ENCODE results near the gene PABPC1L. TPM values are rescaled to one million over a fixed set of nuclear protein-coding genes. Genes with fewer than 3 reads are reported as not detected.

PABPC1L gene
- total and polyA plus RNA-seq, 2 of the 13 experiments (the other 11 are each of a cell fraction or from before 2014, with no cell fraction given), result 30.8 to 252 TPM

DNA sequence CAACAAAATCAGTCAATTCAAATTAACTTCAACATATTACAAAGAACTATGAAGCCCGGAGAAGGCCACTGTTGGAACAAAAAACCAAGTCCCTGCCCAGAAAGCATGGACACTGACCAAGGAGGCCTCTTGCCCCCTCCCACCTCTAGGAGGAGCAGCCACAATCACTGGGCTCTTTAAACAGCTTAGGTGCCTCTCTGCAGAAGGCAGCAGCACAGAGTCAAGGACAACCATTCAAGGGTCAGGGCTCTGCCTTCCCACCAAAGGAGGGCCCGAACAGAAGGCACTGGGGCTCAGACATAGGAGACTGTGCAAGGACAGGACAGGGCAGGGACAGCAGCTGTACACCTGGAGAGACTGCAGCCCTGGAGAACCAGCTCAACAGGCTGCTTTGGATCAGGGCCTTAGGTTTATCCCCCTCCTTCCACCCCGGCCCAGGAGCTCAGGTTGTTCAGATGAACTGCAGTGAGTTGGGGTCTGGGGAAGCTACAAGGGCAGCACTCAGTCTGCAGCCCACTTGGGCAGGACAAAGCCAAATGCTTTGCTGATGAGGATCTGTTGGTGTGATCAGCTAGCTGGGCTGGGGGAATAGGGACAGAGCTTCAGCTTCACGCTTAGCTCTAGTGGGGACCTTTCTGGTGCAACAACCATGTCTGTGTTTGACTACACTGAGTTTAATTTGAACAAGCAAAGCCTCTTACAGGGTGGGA is 32.6 kb downstream of the PABPC1L start (continued):
- no peak for TF ChIP-seq HOXA5 (CRISPR knock-in tag; IDR thresholded peaks at IDR 0.05)
- TF ChIP-seq TBP (CRISPR knock-in tag; IDR thresholded peaks at IDR 0.05), result no peak
- TF ChIP-seq NR2F1 (CRISPR knock-in tag; IDR thresholded peaks at IDR 0.05), result 0 out of 4 replicates have a peak, but pooled peaks of 1 of the 2 experiments have one; percentile 29
- TF ChIP-seq, protein P1, sequence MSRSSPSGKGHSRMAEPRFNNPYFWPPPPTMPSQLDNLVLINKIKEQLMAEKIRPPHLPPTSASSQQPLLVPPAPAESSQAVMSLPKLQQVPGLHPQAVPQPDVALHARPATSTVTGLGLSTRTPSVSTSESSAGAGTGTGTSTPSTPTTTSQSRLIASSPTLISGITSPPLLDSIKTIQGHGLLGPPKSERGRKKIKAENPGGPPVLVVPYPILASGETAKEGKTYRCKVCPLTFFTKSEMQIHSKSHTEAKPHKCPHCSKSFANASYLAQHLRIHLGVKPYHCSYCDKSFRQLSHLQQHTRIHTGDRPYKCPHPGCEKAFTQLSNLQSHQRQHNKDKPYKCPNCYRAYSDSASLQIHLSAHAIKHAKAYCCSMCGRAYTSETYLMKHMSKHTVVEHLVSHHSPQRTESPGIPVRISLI (CRISPR knock-in tag; IDR thresholded peaks at IDR 0.05; ENCODE audit: borderline replicate concordance), result no peak
- no peak for TF ChIP-seq ZFYVE20 (CRISPR knock-in tag; IDR thresholded peaks at IDR 0.05; ENCODE audit: borderline replicate concordance, low read depth)
- TF ChIP-seq SP140L (CRISPR knock-in tag; IDR thresholded peaks at IDR 0.05; ENCODE audit: borderline replicate concordance), result no peak
- no peak for TF ChIP-seq NCOR1 (IDR thresholded peaks at IDR 0.05; ENCODE audit: borderline replicate concordance, low read length)
- TF ChIP-seq, protein P2, sequence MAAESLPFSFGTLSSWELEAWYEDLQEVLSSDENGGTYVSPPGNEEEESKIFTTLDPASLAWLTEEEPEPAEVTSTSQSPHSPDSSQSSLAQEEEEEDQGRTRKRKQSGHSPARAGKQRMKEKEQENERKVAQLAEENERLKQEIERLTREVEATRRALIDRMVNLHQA (CRISPR knock-in tag; IDR thresholded peaks at IDR 0.05), result no peak
- no peak for TF ChIP-seq HNRNPL (IDR thresholded peaks at IDR 0.05; ENCODE audit: low read depth, low read length)
- TF ChIP-seq, protein P3, sequence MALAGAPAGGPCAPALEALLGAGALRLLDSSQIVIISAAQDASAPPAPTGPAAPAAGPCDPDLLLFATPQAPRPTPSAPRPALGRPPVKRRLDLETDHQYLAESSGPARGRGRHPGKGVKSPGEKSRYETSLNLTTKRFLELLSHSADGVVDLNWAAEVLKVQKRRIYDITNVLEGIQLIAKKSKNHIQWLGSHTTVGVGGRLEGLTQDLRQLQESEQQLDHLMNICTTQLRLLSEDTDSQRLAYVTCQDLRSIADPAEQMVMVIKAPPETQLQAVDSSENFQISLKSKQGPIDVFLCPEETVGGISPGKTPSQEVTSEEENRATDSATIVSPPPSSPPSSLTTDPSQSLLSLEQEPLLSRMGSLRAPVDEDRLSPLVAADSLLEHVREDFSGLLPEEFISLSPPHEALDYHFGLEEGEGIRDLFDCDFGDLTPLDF (CRISPR knock-in tag; IDR thresholded peaks at IDR 0.05), result no peak
- no peak for TF ChIP-seq HHEX (CRISPR knock-in tag; IDR thresholded peaks at IDR 0.05)
- no peak for TF ChIP-seq ZNF781 (CRISPR knock-in tag; IDR thresholded peaks at IDR 0.05; ENCODE audit: borderline replicate concordance, not compliant biosample characterization)
- no peak for TF ChIP-seq ZNF317 (CRISPR knock-in tag; IDR thresholded peaks at IDR 0.05)
- 0 out of 2 replicates have a peak, but pooled peaks have one; percentile 35 for TF ChIP-seq KAT8 (CRISPR knock-in tag; IDR thresholded peaks at IDR 0.05)
- no peak for TF ChIP-seq HOXA9 (CRISPR knock-in tag; IDR thresholded peaks at IDR 0.05; ENCODE audit: borderline replicate concordance)
- no peak for TF ChIP-seq EEA1 (CRISPR knock-in tag; IDR thresholded peaks at IDR 0.05; ENCODE audit: borderline replicate concordance)
- no peak for TF ChIP-seq ZNF879 (CRISPR knock-in tag; IDR thresholded peaks at IDR 0.05)
- TF ChIP-seq ZFX (CRISPR knock-in tag; IDR thresholded peaks at IDR 0.05; ENCODE audit: low read depth), result no peak
- no peak for TF ChIP-seq MXI1 (IDR thresholded peaks at IDR 0.05; ENCODE audit: borderline replicate concordance, low read depth, low read length)
- TF ChIP-seq ZNF891 (CRISPR knock-in tag; IDR thresholded peaks at IDR 0.05), result peak; percentile 76
- TF ChIP-seq CC2D1A (CRISPR knock-in tag; IDR thresholded peaks at IDR 0.05), result no peak
- TF ChIP-seq, protein P4, sequence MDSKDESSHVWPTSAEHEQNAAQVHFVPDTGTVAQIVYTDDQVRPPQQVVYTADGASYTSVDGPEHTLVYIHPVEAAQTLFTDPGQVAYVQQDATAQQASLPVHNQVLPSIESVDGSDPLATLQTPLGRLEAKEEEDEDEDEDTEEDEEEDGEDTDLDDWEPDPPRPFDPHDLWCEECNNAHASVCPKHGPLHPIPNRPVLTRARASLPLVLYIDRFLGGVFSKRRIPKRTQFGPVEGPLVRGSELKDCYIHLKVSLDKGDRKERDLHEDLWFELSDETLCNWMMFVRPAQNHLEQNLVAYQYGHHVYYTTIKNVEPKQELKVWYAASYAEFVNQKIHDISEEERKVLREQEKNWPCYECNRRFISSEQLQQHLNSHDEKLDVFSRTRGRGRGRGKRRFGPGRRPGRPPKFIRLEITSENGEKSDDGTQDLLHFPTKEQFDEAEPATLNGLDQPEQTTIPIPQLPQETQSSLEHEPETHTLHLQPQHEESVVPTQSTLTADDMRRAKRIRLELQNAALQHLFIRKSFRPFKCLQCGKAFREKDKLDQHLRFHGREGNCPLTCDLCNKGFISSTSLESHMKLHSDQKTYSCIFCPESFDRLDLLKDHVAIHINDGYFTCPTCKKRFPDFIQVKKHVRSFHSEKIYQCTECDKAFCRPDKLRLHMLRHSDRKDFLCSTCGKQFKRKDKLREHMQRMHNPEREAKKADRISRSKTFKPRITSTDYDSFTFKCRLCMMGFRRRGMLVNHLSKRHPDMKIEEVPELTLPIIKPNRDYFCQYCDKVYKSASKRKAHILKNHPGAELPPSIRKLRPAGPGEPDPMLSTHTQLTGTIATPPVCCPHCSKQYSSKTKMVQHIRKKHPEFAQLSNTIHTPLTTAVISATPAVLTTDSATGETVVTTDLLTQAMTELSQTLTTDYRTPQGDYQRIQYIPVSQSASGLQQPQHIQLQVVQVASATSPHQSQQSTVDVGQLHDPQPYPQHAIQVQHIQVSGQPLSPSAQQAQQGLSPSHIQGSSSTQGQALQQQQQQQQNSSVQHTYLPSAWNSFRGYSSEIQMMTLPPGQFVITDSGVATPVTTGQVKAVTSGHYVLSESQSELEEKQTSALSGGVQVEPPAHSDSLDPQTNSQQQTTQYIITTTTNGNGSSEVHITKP (CRISPR knock-in tag; IDR thresholded peaks at IDR 0.05; ENCODE audit: low read depth), result no peak
- no peak for TF ChIP-seq TAF1 (CRISPR knock-in tag; IDR thresholded peaks at IDR 0.05)
- TF ChIP-seq ZKSCAN5 (CRISPR knock-in tag; IDR thresholded peaks at IDR 0.05), result no peak

Measured in HepG2 (cell line).